GM19463 (cell line): Measurements from ENCODE around the gene SCRT2.

Source experiments
- ATAC-seq: cut with Tn5 transposase; IDR thresholded peaks from one replicate; pipeline ENCODE4 v1.9.1; 2021; ENCODE audit warnings: mild to moderate bottlenecking, moderate library complexity; ENCODE audit not compliant: unreplicated experiment

SCRT2 gene

DNA sequence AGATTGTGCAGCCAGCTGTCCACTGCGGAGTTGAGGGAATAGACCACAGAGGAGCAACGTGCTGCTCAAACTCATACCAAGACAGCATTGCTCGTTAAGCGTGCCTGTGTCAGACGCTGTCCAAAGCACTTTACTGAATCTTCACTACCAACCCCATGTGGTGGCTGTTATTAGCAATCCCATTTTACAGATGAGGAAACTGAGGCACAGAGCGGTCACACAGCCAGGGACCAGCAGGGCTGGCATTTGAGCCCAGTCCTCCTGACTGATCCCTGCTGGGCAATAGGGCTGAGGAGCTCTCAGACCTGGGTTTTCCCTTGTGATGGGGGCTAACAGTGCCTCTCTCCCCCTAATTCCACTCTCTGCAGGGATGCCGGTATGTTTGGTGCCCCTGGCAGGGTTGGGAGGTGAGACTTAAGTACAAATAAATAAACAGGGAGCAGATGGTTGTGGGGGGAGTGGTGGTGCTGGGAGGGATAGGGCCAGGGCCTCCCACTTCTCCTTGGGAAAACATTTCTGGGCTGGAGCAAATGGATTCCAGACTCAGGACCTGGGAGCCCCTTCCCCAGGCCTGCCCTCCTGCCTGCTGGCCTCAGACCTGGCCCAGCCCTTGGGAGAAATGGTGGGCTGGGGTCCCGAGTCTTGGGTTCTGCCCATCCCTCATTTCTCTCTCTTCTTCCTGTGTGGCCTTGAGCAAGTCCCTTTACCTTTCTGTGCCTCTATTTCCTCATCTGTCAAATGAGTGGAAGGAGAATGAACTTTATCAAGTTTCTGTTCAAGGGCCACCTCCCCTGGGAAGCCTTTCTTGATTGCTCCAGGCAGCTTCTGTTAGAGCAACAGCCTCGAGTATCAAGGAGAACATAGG is 40.3 kb downstream of the SCRT2 start:
- ATAC-seq: no peak

DNA sequence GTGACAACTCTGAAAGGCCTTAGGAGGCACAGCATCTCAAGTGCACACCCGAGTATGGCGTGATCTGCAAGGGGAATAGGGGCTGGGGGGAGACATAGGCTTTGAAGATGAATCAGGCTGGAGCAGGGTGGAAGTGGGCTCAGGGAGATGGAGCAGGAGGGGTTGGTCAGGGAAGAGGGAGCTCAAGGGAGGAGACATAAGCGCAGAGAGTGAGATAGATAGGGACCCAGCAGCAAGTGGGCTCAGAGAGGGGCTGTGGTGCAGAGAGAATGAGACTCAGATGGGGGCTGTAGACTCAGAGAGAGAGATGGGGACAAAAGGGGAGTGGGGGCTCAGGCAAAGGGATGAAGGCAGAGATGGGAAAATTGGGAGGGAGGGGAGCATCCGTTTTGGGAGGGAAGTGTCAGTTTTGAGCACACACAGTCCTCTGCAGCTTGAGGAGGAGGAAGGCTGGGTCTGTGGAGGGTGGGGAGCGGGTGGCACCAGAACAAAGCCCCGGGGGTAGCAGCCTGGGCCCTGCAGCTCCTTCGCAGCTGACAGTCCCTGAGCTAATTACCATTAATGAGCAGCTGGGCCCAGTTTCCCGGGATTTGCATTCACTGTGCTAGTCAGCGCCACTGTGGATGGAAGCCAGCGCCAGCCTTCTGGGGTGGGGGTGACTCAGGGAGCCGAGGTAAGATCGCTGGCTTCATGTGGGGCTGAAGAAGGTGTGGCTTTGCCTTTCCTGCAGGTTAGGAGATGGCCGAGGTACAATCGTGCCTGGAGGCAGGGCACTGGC is 41.3 kb downstream of the SCRT2 start:
- no peak for ATAC-seq

DNA sequence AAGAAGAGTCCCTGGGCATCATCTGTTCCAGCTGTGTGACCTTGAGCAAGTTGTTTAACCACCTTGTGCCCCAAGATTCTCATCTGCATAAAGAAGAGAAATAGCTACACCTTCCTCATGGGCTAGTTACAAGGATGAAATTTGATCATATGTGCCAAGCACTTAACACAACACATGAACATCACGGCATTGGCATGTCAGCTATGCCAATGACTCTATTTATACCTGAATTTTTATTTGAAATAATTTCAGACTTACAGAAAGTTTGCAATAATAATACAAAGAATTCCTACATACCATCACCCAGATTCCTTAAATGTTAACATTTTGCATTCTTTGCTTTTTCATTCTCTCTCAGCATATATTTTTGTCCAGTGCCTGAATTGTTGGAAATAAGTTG is 44.5 kb downstream of the SCRT2 start:
- no peak for ATAC-seq

DNA sequence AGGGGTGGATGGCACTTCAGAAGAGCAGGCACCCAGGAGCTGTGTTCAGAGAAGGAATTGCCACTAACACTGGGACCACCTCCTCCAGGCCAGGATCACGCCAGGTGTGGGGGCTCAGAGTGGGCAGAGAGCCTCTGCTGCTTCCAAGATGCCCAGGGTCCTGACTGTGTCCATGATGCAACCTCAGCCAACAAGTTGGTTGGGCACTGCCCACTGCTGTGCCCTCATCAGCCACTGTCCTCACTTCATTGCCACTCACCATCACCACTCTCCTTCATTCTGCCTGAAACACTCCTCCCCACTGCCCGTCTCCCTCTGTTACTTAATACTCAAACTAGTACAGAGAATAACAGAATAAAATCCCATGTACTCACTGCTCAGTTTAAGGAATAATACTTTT is 49.0 kb downstream of the SCRT2 start:
- no peak for ATAC-seq

DNA sequence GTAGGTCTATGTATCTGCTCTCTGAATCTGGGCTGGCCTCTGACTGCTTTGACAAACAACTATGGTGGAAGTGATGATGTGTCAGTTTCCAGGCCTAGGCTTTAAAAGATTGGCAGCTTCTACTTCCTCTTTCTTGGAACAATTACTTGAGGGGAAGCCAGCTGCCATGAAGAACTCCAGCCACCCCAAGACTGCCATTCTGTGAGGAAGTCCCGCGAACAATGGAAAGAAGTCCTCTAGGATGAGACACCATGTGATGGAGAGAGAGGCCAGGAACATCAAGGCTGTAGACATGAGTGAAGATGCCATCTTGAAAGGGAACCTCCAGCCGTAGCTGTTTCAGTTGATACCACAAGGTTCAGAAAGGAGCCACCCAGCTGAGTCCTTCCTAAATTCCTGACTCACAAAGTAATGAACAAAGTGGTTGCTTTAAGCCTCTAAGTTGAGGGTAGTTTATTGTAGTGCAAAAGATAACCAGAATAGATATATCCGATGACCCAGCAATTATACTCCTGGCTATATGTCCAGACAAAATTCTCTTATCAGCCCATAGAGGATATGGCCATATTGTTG is 50.2 kb downstream of the SCRT2 start:
- ATAC-seq: no peak

DNA sequence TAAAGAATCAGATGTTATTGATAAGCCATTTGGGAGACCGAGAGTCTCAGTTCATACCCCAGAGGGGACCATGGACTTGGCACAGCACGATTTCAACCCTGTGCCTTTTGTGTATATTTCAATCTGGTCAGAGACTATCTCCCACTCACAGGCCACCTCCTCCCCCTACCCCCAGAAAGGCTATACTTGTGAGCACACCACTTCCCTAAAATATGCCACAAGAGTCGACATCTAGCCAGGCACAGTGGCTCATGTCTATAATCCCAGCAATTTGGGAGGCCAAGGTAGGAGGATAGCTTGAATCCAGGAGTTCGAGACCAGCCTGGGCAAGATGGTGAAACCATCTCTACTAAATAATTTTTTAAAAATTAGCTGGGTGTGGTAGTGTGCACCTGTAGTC is 51.9 kb downstream of the SCRT2 start:
- ATAC-seq: no peak

DNA sequence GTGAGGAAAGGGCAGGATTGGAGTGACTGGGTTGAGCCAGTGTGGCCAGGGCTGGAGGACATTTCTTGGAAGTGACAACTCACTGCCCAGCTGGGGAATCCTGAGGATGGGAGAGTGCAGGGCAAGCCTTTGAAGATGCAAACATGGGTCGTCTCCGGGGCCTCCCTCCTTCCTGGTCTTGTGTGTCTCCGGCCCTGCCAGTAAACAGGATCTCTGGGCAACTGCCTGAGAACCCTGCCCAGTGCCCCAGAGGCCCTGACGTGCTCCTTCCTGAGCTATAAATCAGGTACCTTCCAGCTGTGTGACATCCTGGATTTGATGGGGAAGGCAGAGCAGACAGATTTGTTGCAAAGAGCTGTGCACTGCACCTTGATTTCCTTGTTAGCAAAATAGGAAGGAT is 52.6 kb downstream of the SCRT2 start:
- no peak for ATAC-seq

DNA sequence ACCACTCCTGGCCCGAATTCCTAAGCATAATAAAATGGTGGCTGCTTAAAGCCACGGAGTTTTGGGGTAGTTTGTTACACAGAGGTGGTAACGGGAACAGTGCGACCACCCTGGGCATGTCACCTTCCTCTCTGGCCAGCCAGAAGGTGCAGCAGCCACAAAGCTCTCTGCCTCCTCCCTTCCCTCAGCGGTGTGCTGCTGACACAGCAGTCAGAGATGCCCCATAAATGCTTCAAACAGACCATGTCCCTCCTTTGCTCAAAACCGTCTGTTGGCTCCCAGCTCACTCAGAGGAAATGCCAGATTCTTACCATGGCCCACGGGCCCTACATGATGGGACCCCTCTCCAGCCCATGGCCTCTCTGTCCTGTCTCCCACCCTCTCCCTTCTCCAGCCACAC is 53.4 kb downstream of the SCRT2 start:
- no peak for ATAC-seq

DNA sequence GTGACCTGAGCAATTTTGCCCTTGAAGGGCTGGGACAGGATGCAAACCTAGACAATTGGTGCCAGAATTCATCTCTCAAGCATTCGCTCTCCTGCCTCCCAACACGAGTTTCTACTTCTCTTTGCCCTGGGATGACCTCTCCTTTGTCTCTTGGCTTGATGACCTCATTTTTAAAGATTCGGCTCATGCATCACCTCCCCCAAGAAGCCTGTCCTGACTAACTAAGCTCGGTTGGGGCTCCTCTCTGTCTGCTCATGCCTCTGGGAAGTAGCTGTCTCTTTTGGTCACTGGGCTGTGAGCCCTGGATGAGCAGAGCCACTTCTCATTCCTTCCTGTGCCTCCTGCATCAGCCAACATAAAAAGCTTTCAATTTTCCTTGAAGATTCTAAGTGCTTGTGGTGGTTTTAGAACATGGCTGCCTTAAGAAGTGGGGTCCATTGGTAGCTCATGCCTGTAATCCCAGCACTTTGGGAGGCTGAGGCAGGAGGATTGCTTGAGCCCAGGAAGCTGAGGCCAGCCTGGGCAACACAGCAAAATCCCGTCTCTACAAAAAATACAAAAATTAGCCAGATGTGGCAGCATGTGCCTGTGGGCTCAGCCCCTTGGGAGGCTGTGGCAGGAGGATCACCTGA is 54.4 kb downstream of the SCRT2 start:
- ATAC-seq: no peak

DNA sequence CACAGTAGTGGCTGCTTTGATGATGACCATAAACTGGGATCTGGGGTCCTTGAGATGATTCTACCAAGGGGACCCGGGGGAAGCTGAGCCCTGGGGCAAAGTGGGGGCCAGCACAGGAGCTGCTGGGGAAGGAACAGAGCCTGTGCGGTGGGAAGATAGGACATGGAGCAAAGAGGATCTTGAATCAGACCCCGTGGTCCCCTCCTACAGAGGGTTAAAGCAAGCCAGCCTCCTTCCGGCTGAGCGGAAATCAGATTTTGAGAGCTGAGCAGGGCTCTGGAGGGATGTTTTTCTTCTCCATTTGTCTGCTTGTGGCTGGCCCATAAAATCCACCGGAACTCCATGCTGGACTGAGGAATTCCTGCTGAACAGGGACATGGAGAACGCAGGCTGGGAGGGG is 55.4 kb downstream of the SCRT2 start:
- ATAC-seq: no peak

DNA sequence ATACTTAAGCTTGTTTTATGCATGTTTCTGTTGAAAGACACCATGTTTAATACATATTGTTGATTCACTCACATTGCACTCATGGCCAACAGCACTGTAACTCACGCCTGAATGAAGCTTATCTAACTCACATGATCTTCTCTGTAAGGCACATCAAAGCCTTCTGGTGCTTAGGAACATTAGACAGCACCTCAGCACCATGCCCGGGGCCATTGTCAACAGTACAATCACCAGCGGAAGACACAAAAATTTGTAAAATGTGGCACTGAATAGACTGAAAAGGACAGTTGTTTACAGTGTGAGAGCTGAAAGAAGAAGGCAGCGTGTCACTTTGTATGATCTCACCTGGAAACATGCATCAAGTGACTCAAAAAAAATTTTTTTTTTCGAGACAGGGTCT is 56.6 kb downstream of the SCRT2 start:
- no peak for ATAC-seq

DNA sequence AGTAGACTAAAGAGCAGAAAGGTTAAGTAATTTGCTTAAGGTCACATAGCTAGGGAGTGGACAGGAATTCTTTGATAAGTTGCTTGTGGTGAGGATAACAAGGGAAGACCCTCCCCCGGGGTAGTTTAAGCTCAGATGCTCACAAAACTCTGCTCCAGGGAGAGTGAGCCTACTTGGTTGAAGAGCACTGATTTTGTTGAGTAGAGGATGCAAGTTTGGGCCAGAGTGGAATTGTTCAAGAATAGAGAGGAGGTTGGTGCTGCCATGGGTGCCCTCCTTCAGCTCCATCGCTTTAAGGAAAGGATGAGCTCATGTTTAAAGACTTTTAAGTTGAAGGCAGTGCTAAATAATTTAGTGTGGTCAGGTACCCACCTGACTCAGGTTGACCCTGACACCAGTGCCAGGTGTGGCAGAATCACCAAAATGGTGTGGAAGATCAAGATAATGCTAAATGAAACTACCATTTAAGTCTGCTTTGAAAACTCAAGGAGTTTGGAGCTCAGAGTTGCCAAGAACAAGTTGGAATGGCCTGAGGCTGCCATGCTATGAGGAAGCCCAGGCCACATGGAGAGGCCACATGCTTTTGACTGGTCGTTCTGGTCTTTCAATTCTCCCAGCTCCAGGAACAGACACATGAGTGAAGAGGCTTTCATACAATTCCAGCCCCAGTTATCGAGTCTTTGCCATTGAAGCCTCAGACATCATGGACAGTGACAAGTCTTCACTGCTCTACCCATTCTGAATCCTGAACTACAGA is 57.5 kb downstream of the SCRT2 start:
- no peak for ATAC-seq

DNA sequence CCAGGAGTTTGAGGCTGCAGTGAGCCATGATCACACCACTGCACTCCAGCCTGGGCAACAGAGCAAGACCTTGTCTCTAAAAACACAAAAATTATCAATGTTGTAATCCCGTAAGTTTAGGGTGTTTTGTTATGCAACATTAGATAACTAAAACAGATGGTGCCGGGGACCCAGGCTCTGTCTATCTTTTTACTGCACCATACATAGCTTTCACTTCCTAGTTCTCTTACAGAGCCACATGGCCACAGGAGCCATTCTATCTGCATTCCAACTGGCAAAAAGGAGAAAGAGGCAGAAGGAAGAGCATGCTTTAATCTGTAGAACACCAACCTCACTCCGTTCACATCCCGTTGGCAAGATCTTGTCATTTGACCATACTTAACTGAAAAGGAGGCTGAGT is 60.1 kb downstream of the SCRT2 start:
- no peak for ATAC-seq

DNA sequence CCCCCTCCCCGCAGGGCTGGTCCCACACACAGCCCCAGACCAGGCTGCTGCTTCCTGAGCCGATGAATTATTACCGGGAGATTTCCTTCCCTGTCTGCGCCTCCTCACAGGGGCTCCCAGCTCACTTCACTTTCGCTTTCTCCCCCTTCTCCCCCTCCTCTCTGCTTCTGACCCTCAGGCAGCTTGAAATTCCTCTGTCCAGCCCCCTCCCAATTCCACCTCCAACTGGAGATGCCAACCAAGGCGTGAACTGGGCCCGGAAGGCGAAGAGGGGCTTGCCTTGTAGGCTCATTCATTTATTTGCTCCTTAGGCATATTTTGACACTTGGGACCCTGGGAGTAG is 63.8 kb downstream of the SCRT2 start:
- no peak for ATAC-seq
